C4-2B (cell line): ENCODE results near the gene TRIM66.

Source experiments
- ZFX ChIP-seq: fragments of 450-650 bp; IDR thresholded peaks from 2 replicates; pipeline ENCODE4 v1.6.1; 2017
- TF ChIP-seq, protein P1 (sequence below): fragments of 450-650 bp; conservative IDR thresholded peaks from 2 replicates; pipeline ENCODE4 v1.5.1; 2017; ENCODE audit warnings: mild to moderate bottlenecking

DNA sequence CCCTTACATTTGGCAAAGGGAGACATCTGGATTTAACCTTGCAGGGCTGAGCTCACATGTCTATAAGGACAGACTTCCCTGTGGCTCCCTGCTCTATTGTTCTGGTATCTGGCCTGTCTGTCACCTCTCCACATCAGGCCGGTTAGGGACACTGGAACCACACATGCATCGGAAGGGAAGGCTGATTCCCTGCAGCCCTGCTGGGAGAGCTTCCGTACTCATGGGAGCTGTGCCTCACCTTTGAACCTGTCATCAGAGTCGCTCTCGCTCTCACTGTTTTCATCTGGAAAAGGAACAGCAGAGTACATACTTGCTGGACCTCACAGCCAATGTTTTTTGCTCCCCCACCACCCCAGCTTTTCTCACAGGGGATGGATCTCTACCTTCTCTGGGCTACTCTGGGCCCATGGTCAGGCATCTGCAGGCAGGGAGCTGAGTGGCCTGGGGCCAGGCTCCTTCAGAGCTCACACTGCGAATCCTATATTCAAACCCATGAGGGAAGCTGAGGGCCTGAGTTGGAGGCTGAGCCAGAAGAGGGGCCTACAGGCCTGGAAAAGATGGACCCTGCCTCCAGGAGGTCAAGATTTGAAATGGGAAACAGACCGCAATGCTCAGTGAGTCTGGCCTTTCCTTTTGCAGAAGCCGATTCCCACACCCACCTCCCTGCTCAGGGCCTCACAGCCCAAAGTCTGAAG, 31.4 kb upstream of the TRIM66 start:
- TF ChIP-seq, protein P1, sequence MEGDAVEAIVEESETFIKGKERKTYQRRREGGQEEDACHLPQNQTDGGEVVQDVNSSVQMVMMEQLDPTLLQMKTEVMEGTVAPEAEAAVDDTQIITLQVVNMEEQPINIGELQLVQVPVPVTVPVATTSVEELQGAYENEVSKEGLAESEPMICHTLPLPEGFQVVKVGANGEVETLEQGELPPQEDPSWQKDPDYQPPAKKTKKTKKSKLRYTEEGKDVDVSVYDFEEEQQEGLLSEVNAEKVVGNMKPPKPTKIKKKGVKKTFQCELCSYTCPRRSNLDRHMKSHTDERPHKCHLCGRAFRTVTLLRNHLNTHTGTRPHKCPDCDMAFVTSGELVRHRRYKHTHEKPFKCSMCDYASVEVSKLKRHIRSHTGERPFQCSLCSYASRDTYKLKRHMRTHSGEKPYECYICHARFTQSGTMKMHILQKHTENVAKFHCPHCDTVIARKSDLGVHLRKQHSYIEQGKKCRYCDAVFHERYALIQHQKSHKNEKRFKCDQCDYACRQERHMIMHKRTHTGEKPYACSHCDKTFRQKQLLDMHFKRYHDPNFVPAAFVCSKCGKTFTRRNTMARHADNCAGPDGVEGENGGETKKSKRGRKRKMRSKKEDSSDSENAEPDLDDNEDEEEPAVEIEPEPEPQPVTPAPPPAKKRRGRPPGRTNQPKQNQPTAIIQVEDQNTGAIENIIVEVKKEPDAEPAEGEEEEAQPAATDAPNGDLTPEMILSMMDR = no peak
- no peak for TF ChIP-seq ZFX
